SJCRH30 (cell line): ENCODE data around the gene IRF8. TPM values are rescaled to one million over a fixed set of nuclear protein-coding genes. Genes with fewer than 3 reads are reported as not detected.

Source experiments
- DNase-seq, 2 experiments: peaks; one replicate each; pipeline ENCODE4 v3.0.0-alpha.2; 2015 to 2020
- H3K27ac ChIP-seq: fragments of 250-450 bp; sonication (Bioruptor Pico); 2 replicates; pipeline ENCODE4 v1.5.1; 2020; ENCODE audit warnings: mild to moderate bottlenecking, moderate library complexity
- H3K27me3 ChIP-seq: fragments of 250-450 bp; sonication (Bioruptor Pico); 2 replicates; pipeline ENCODE4 v1.5.1; 2020; ENCODE audit warnings: mild to moderate bottlenecking, moderate library complexity
- H3K36me3 ChIP-seq: fragments of 250-450 bp; sonication (Bioruptor Pico); 2 replicates; pipeline ENCODE4 v1.5.1; 2020; ENCODE audit warnings: mild to moderate bottlenecking, moderate library complexity
- H3K4me1 ChIP-seq: fragments of 250-450 bp; sonication (Bioruptor Pico); 2 replicates; pipeline ENCODE4 v1.5.1; 2020; ENCODE audit warnings: mild to moderate bottlenecking, moderate library complexity
- H3K4me3 ChIP-seq: fragments of 250-450 bp; sonication (Bioruptor Pico); 2 replicates; pipeline ENCODE4 v1.5.1; 2020; ENCODE audit warnings: mild to moderate bottlenecking, moderate library complexity
- H3K9me3 ChIP-seq: fragments of 250-450 bp; sonication (Bioruptor Pico); replicated peaks from 2 replicates; pipeline ENCODE4 v1.5.1; 2020; ENCODE audit warnings: mild to moderate bottlenecking, moderate library complexity
- total RNA-seq: library from RNA; depleted of rRNA; stranded (reverse); fragments of >200 nt; shearing (Covaris generic); gene quantifications from 2 replicates; pipeline ENCODE4 v1.2.3, GENCODE V29; 2014

The IRF8 gene
- total RNA-seq, 1 experiment from 2014 or later, result not detected

DNA sequence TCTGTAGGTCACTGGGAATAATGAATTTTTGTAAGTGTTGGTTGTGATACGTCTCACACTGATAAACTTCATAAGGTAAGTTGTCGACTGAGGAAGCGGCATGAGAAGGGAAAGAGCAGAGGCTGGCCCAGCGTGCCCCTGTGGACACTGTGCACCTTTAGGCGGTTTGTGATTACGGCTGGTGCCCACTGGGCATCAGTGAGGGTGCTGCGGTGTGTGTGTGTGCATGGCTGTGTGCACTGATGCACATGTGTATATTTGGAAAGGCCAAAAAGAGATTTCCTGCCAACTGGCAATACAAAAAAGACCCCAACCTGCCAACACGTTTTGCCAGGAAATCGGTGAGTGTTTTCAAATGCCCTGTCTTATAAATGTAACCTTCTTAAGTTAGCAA, 11.9 kb downstream of the IRF8 start:
- Histone ChIP-seq H3K4me1 (peaks cover 10% of the 10 kb centered on the region; the same call in 1 of the 2 replicates), H3K27ac (no peak overlapping the region), H3K4me3 (no peak overlapping the region), H3K27me3 (no peaks in the 10 kb centered on the region), H3K36me3 (no peaks in the 10 kb centered on the region), H3K9me3 (no peaks in the 10 kb centered on the region)
- no peak for DNase-seq

DNA sequence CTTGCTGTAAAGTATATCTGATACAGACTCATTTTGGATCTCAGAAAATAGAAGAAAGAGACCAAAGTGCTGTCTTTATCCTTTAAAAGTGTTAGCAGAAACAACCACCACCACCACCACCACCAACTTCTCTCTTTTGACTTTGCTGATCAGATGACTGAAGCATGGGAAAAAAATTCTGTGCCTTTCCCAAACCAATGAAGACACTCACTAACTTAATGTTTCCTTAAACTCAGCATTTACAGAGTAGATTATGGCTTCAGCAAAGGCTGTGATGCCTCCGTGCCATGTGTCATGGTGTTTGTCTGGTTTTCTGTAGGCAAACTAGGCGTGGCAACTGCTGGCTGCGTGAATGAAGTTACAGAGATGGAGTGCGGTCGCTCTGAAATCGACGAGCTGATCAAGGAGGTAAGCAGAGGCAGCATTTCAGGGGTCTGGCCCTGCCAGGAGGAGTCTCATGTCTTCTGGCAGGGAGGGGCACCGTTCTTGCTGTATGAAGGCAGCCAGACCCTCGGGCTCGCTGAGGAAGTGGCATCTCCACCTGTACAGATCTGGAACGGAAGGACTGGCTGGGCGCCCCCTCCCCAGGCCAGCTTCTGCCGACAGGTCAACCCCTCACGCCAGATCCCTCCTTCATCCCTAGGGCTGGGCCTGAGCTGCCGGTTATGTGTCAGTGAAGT, 12.4 kb downstream of the IRF8 start:
- Histone ChIP-seq H3K27ac (peak overlapping the region; percentile 62; the same call in 1 of the 2 replicates), H3K4me3 (no peak overlapping the region), H3K36me3 (no peaks in the 10 kb centered on the region), H3K4me1 (peaks cover 10% of the 10 kb centered on the region; the same call in 1 of the 2 replicates), H3K9me3 (no peaks in the 10 kb centered on the region), H3K27me3 (no peaks in the 10 kb centered on the region)
- no peak for DNase-seq

DNA sequence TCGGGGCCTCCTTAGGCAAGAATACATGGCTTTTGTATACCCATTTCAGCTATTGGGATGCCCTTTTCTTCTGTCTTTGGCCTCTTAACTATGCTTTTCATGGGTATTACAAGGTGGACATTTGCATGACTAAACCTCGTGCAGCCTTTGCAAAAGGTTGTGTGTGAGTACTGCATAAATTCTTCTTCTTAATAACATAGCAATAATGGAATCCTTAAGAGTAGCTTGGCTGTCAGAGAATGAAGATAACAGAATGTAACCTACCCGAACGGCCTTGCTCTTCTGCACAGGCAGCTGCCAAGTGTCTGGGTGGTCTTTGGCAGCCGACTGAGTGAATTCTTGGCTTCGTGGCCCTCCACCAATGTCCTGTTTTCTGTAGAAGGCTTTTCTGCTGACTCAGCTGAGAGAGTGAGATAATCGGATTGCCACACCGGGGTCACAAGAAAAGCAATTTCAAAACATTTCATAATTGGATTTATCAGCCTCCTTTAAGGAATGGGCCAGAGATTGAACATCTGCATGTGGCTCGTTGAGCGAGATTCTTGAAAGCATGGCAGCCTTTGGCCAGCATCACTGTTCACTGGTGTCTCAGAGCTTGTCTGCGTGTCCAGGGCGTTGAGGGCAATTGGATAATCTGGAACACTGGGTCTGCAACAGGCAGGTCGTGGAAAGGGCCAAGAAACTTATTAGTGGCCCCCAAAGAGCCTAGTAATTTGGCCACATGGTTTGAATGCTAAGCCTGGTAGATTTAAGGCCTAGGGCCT, 13.4 kb downstream of the IRF8 start:
- Histone ChIP-seq H3K9me3 (no peaks in the 10 kb centered on the region), H3K27ac (peak overlapping the region; percentile 62; the same call in 1 of the 2 replicates), H3K4me1 (peaks cover 10% of the 10 kb centered on the region; the same call in 1 of the 2 replicates), H3K27me3 (no peaks in the 10 kb centered on the region), H3K4me3 (no peak overlapping the region), H3K36me3 (no peaks in the 10 kb centered on the region)
- DNase-seq, result peak; percentile 49 to 55

DNA sequence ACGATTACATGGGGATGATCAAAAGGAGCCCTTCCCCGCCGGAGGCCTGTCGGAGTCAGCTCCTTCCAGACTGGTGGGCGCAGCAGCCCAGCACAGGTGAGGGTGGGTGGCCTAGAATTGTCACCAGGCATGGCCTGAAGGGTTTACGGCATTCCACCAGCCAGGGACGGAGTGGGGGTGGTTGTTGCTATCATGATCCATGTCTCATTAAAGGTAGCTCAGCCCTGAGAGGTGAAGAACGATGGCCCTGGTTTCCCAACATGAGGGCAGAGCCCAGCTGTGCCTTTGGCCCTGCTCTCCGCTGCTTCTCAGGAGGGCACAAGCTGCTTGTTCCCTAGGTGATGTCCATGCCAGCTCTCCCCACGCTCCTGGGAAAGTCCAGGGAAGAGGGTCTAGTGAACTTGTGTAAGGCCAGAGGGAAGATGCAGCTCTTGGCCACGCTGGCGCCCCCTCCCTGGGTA, 14.2 kb downstream of the IRF8 start:
- H3K27me3 ChIP-seq, result no peaks in the 10 kb centered on the region
- no peak overlapping the region for H3K4me3 ChIP-seq
- no peaks in the 10 kb centered on the region for H3K9me3 ChIP-seq
- DNase-seq, result no peak
- no peaks in the 10 kb centered on the region for H3K36me3 ChIP-seq
- H3K27ac ChIP-seq, result peak overlapping the region; percentile 62; the same call in 1 of the 2 replicates
- H3K4me1 ChIP-seq, result peaks cover 10% of the 10 kb centered on the region; the same call in 1 of the 2 replicates

DNA sequence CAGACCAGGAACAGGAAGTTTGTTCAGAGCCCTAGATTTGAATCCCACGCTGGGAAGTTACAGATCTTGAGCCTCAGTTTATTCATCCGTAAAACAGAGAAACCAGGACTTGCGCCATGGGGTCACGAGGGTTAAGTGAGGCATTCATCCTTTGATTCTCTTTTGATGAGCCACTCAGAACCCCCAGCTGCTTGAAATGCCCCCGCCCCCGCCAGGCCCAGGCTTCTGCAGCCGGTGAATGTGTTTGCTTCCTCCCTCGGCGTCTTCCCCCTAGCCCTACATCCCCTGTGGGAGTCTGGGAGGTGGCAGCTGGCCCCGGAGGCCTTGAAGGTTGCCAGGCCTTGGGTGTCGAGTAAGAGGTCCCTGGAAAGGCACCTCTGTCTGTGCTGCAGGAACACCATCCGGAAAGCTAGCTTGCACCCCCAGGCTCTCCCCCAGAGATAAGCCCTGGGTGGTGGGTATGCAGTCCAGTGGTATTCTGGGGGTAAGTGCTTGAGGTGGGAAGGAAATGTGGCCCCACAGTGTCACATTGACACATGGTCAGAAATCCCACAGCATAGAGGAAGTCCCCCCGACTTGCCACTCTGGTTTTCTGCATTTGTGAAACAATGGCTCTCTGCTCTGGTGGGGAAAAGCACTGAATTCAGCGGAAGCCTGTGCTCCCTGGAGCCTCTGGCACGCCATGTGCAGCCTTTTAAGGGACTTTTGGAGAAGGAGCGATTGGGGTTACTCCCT, 14.9 kb downstream of the IRF8 start:
- no peak overlapping the region; the same call in 1 of the 2 replicates for H3K27ac ChIP-seq
- H3K4me1 ChIP-seq, result peaks cover 10% of the 10 kb centered on the region; the same call in 1 of the 2 replicates
- H3K36me3 ChIP-seq, result no peaks in the 10 kb centered on the region
- no peak for DNase-seq
- H3K4me3 ChIP-seq, result no peak overlapping the region
- H3K27me3 ChIP-seq, result no peaks in the 10 kb centered on the region
- H3K9me3 ChIP-seq, result no peaks in the 10 kb centered on the region

GRCh38 chr16:85914423-85914794, 15.4 kb downstream of the IRF8 start:
- no peaks in the 10 kb centered on the region for H3K27me3 ChIP-seq
- H3K9me3 ChIP-seq, result no peaks in the 10 kb centered on the region
- peaks cover 10% of the 10 kb centered on the region; the same call in 1 of the 2 replicates for H3K4me1 ChIP-seq
- no peak for DNase-seq
- H3K36me3 ChIP-seq, result no peaks in the 10 kb centered on the region
- H3K4me3 ChIP-seq, result no peak overlapping the region
- H3K27ac ChIP-seq, result no peak overlapping the region

DNA sequence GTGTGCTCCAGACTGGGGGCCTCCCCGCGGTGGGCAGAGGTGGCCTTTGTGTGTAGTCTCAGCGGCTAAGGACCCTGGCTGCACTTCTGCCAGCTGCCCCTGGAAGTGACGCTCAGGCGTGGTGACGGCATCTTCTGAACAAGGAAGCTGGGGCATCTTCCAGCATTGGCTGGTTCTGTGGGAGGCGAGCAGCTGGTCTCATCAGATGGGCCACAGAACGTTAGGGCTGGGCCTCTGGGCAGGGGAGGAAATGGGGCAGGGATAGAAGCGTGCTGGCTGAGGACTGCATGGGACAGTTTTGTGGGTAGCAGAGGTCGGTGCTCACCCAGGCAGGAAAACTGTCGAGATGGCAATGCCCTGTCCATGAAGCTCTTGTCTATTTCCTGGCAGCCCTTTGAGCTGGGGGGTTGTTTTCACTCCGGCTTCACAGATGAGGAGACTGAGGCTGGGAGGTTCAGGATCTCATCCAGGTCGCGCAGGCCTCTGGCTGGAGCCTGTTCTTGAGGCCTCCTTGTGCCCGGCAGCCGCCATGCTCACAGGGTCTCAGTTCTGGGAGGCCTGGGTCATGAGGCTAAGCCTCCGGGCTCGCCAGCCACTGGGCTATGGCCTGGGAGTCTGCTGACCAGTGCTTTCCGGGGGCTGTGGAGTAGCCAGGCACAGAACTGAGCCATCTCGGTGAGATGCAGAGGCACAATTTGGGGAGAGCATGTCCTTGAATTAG, 16.3 kb downstream of the IRF8 start:
- H3K4me1 ChIP-seq, result peaks cover 10% of the 10 kb centered on the region; the same call in 1 of the 2 replicates
- no peaks in the 10 kb centered on the region for H3K9me3 ChIP-seq
- H3K27ac ChIP-seq, result no peak overlapping the region
- no peaks in the 10 kb centered on the region for H3K27me3 ChIP-seq
- H3K4me3 ChIP-seq, result no peak overlapping the region
- no peaks in the 10 kb centered on the region for H3K36me3 ChIP-seq
- DNase-seq, result peak; percentile 41 to 47

DNA sequence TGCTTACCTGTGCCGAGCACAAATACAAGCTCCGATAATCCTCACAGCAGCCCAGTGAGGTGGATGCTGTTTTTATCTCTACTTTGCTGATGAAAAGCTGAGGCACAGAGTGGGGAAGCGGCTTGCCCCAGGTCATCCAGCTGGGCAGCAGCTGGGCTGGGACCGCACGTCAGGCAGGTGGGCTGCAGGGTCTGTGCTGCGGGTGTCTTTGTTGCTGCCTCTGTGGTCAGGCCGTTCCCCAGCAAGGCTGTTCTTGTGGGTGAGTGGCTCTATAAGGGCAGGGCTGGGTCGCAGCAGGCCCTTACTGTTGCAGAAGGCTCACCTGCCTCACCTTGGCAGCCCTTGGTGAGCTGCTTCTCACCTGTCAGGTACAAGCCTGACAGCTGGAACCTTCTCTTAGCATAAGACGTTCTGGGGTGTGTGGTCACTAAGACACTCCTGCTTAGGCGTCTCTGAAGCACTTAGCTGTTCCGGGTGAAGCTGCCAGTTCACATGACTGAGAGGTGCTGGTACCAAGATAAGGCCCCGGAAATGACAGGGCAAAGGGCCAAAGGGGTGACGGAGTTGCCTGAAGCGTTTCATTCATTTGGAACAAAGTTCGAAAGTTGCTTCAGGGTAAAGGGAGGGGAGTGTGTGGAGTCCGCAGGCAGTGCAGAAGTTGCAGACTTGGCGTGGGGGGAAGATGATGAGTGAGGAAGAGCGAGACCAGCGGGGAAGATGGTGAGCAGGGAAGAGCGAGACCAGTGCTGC, 17.4 kb downstream of the IRF8 start:
- H3K27me3 ChIP-seq, result no peaks in the 10 kb centered on the region
- no peak for DNase-seq

GRCh38 chr16:85917012-85917411, 18.1 kb downstream of the IRF8 start:
- peaks cover 5% of the 10 kb centered on the region; the same call in 1 of the 2 replicates for H3K4me1 ChIP-seq
- no peaks in the 10 kb centered on the region for H3K36me3 ChIP-seq
- no peak overlapping the region for H3K4me3 ChIP-seq
- H3K27me3 ChIP-seq, result no peaks in the 10 kb centered on the region
- H3K9me3 ChIP-seq, result no peaks in the 10 kb centered on the region
- DNase-seq, result no peak
- H3K27ac ChIP-seq, result no peak overlapping the region

More for the DNA sequence above, 17.4 kb downstream of the IRF8 start:
- Histone ChIP-seq H3K9me3 (no peaks in the 10 kb centered on the region), H3K27ac (no peak overlapping the region), H3K4me1 (peaks cover 10% of the 10 kb centered on the region; the same call in 1 of the 2 replicates), H3K36me3 (no peaks in the 10 kb centered on the region), H3K4me3 (no peak overlapping the region)

DNA sequence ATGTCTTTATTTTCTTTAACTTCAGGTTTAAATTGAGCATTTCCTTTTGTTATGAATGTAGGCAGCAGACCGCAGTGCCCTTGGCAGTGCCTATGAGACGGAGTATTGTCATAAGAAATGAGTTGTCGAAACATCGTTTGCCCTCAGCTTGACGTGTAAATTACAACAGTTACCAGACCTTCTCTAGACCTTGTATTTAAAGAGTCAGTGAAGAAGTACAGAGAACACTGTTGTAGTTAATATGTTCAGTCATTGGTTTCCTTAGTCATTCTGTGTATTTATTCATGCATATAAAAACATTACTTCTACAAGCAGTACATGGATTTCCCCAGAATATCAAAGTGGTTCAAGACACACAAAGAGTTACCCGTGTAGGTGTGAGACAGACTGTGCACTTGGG, 19.0 kb downstream of the IRF8 start:
- Histone ChIP-seq H3K4me3 (no peak overlapping the region), H3K27me3 (no peaks in the 10 kb centered on the region), H3K27ac (no peak overlapping the region), H3K9me3 (no peaks in the 10 kb centered on the region), H3K4me1 (no peaks in the 10 kb centered on the region; the same call in 1 of the 2 replicates), H3K36me3 (no peaks in the 10 kb centered on the region)
- no peak for DNase-seq

- Histone ChIP-seq H3K4me3 (no peak overlapping the region), H3K27me3 (no peaks in the 10 kb centered on the region), H3K9me3 (no peaks in the 10 kb centered on the region), H3K4me1 (peaks cover under 1% of the 10 kb centered on the region; the same call in 1 of the 2 replicates), H3K36me3 (no peaks in the 10 kb centered on the region), H3K27ac (no peak overlapping the region)
- DNase-seq, result no peak
Observed at GRCh38 chr16:85918436-85918835, 19.5 kb downstream of the IRF8 start.

GRCh38 chr16:85919271-85920267, 20.6 kb downstream of the IRF8 start:
- peaks cover 3% of the 10 kb centered on the region; the same call in 1 of the 2 replicates for H3K4me1 ChIP-seq
- no peak overlapping the region for H3K4me3 ChIP-seq
- DNase-seq, result no peak
- no peaks in the 10 kb centered on the region for H3K27me3 ChIP-seq
- H3K9me3 ChIP-seq, result no peaks in the 10 kb centered on the region
- H3K27ac ChIP-seq, result no peak overlapping the region
- no peaks in the 10 kb centered on the region for H3K36me3 ChIP-seq

GRCh38 chr16:85921026-85921425, 22.1 kb downstream of the IRF8 start:
- H3K9me3 ChIP-seq, result no peaks in the 10 kb centered on the region
- no peak overlapping the region for H3K4me3 ChIP-seq
- H3K4me1 ChIP-seq, result peaks cover 3% of the 10 kb centered on the region; the same call in 1 of the 2 replicates
- no peaks in the 10 kb centered on the region for H3K36me3 ChIP-seq
- no peaks in the 10 kb centered on the region for H3K27me3 ChIP-seq
- peak; percentile 15 to 31 for DNase-seq
- no peak overlapping the region for H3K27ac ChIP-seq
